NCI-H1436 (cell line): ENCODE measurements around the gene CAMK2A.
"Not testable (repeated sequence)": the region's sequence is repeated elsewhere in the genome, so short reads cannot be mapped to it uniquely, and the experiment has no call there.

ENCODE experiments used
- DNase-seq: peaks from one replicate; lab custom pipeline; 2025; lab: John Stamatoyannopoulos, UW

Gene CAMK2A

DNA sequence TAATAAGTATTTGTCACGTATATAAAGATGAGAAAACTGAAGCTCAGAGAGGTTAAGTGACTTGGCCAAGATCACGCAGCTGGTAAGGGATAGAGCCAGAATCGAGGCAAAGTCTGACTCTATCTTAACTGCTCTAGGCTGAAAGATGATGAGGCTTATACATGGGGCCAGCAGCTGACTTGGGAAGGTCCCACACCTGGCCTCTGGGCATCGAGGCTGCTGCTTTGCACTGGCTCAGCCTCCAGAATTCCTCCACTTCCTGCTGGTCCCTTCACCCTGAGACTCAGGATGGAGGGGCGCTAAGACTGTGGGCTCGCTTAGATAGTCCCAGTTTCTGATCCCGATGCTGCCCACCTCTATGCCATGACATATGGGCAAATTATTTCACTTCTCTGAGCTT lies 35.2 kb downstream of the CAMK2A start:
- no peak for DNase-seq

DNA sequence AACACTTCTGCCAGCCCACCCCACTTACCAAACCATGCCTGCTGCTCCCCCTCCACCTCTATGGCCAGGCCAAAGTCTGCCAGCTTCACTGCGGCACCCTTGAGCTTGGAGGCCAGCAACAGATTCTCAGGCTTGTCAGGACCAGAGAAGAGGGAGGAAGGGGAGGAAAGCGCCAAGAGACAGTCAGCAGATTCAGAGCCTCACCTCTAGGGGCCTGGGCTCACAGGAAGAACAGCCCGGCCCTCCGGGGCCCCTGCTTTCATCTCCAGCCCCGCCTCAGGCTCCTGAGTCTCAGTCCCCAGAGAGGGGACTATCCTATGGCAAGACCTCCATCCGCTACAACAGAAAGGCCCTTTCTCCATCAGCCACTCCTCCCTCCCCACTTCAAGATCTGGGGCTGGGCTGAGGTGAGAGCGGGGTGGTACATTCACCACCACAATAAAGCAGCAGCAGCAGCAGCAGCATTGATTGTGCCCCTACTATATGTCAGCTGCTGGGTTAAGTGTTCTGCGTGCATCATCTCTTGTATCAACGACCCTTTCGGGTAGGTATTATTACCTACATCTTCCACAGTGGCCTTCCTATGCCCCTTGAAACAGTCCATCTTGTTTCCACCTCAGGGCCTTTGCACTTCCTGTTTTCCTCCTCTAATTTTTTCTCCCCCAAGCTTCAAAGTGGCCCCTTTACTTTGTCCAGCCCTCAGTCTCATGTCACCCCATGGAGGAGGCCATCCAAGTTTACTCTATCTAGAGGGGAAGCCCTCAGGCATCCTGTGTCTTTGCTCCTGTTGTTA lies 36.0 kb downstream of the CAMK2A start:
- DNase-seq: peak; percentile 54

DNA sequence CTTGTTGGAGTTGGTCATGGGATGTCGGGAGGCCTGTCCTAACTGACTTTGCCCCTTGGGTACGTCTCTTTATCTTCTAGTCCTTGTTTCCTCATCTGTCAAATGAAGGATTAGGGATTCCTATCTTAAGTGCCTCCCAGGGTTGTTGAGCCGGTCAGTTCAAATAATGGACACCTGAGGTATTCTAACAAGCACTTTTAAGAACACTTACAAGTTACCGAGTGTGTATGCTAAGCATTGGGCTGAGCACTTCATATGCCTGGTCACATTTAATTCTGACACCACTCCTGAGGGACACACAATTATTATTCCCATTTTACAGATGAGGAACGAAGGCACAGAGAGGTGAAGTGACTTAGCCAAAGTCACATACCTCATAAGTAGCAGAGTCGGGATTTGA lies 37.1 kb downstream of the CAMK2A start:
- no peak for DNase-seq

DNA sequence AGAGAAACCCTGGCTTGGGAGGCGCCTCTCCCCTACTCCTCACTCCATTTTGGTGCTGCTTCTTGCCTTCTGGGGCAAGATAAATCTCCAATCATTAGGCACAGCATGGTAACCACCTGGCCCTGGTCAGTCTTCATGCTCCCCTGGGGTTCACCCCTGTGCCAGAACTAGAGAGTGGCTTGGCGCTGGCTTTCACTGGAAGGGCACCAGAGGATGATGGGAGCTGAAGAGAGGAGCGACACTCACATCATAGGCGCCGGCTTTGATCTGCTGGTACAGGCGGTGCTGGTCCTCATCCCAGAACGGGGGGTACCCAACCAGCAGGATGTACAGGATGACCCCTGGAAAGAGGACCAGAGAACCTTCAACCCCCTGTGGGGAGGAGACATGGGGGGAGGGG lies 38.1 kb downstream of the CAMK2A start:
- no peak for DNase-seq

DNA sequence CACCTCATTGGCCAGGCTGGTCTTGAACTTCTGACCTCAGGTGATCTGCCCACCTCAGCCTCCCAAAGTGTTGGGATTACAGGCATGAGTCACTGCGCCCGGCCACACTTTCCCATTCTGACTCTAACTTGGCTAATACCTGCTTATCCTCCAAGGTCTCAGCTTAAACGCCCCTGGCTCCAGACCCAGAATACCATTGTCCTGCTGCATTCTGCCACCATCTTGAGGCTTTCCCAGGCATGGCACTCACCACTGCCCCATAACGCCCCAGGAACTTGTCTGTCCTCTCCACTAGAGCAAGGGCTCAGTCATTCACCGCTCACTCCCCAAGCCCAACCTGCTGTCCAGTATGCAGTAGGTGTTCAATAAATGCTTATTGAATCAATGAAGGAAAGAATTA lies 39.8 kb downstream of the CAMK2A start:
- DNase-seq: no peak

DNA sequence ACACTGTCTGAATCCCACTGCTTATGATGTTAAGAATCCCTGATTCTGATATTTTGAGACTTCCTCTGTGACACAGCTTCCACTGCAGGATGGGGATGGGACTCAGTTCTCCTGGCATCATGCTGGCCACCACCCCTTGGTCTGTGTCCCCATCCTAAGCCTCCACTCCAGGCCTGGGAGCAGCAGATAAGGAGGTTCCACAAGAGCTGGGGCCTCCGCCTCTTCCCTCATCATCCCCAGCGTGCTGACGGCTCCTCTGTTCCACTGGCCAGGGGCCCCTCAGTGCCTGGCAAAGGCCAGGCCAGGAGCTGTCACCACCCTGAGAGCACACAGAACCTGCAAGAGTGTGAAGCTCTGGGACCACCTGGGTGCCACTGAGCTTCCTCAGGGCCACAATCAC lies 40.6 kb downstream of the CAMK2A start:
- no peak for DNase-seq

DNA sequence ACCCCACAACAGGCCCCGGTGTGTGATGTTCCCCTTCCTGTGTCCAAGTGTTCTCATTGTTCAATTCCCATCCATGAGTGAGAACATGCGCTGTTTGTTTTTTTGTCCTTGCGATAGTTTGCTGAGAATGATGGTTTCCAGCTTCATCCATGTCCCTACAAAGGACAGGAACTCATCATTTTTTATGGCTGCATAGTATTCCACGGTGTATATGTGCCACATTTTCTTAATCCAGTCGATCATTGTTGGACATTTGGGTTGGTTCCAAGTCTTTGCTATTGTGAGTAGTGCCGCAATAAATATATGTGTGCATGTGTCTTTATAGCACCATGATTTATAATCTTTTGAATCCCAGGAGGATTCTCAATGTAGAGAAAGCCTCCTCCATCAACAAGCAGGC lies 41.1 kb downstream of the CAMK2A start:
- not testable (repeated sequence) for DNase-seq

DNA sequence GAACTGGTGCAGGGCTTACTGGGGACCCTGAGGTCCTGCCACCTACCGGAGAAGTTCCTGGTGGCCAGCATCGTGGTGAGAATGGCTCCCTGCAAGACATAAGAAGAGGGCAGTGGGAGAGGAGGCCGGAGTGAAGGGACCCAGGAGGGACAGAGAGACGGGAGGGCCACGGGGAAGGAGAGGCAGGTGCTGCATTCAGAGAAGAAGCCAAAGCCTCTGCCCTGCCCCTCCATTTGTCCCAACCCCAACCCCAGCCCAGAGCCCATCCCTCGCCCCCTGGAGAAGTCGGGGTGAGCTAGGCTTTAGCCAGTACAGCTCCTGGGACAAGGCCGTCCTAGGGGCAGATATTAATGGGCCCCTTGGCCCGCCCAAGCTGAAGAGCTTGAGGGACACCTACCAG lies 41.8 kb downstream of the CAMK2A start:
- DNase-seq: no peak

DNA sequence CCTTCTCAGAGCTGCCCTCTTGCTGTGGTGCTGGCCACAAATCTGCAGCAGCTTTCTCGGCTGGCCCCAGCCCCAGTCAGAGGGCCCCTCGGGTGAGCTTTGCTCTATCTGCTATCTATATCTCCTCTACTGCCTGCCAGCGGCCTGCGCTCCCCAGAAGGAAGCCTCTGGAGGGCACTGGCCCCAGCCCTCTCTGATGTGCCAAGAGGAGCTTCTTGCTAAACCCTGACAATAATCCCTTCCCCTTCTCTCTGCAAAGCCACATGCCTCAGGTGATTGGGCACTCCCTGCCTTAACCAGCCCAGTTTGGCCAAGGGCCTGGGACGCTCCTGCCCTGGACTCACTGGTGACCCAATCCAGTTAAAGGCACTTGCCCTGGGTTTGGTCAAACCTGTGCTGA lies 42.7 kb downstream of the CAMK2A start:
- no peak for DNase-seq

DNA sequence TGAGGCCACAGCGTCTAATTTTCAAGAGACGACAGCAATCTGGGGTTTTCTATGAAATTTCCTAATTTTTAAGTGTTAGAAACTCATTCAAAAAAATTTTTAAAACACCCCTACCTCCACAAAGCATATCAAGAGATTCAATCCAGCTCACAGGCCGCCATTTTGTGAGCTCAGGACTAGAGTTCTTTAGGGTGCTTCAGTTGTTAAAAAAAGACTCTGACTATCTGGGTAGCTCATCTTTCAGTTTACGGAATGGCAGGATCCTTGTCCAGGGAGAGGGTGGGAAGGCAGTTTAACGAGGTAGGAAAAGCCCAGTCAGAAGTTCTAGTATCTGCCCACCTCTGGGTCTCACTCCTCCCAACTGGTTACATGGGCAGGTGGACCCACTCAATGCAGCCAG lies 43.1 kb downstream of the CAMK2A start:
- no peak for DNase-seq

DNA sequence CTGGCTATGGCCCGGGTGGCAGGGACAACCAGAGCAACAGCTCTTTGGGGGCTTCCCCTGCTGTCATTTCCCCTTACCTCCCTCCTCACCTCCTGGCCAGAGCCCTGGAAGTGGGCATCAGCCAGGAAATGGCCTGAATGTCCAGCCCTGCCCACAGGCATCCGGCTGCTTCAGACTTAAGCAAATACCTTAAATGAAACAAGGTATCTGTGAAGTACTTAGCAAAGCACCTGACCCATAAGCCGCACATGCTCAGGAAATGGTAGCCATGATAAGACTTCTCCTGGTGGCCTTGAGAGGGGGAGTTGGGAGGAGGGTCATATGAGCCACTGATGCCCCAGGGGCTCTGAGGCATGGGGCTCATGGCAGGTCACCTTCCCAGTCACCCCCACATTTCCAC lies 43.8 kb downstream of the CAMK2A start:
- no peak for DNase-seq

DNA sequence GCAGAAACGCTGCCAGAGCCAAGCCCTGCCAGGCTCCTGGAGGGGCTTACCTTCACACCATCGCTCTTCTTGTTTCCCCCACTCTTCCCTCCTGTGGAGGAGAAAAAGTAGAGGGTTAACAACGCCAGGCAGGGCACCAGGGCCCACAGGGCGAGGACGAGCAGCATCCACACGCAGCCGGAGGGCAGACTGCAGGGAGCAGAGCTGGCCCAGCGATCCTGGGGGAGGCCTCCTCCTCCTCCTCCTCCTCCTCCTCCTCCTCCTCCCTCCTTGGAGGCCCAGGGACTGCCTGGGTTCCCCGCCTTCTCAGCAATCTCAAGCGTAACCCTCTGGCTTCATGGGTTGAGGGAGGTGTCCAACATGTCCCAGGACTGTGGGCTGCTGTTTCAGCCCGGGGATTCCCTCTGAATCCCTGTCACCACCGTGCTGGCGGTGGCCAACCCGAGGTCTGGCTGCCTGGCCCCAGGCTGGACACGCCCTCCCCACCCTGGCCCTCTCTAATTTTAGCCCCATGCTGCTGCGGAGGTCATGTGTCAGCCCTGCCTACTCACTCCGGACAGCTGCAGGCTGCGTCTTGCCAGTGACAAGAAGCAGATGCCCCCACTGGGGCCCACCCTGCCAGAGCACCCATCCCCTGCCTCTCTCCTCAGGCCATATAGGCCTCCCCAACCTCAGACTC lies 44.3 kb downstream of the CAMK2A start:
- DNase-seq: no peak

DNA sequence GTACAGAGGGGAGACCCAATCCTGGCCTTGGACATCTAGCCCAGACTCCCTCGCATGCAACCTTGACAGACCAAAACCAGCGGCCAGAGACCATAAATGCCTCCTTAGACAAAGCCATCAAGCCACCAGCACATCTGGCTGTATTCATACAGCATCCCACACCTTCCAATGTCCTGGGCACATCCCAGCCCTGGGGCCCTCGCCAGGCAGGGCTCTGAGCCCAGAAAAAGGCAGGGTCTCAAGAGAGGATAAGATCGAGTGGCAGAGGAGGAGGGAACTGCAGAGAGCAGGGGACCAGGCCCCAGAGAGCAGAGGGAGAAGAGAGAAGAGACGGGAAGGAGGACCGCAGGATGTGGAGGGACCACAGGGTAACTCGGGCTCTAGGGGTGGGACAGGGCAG lies 45.4 kb downstream of the CAMK2A start:
- DNase-seq: no peak

DNA sequence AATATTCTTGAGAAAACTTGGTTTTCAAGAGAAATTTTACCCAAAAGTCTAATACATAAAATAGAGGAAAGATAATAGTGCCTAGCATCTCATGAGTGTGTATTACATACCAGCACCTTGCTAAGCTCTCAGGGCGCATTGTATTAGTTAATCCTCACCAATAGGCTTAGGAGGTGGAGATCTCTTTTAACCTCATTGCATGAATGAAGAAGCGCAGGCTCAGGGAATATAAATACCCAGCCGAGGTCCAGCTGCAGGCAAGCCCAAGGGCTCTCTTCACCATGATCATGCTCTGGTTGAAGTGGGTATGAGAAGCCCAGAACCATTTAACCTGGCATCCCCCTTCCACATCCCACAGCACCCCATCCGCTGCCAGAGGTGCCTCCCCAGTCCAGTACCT lies 46.0 kb downstream of the CAMK2A start:
- no peak for DNase-seq

DNA sequence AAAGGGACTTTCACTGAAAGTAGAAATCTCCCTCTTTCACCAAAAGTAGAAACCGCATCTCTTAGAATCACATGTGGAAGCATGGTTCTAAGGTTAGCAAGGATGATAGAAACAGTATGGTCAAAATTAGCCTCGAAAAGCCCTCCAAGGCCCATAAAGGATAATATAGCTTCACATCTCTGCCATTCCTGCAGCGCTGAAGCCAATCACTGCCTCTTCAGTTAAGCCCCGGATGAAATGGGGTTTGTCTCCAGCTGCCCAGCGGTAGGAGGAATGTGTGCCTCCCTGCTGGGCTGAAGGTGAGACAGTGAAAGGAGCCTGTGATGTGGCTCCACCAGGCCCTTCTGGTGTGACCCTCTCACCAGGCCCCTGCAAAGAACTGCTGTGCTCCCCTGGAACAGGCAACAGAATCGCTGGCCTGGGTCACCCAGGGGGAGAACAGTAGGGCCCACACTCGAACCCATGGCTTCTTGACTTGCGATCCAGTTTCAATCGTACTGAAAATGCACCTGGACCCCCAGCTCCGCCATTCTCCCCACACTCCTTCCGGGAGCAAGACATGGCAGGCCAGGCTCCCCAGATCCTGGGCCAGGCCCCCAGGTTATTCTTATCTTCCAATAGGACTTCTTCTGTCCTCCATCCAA lies 47.2 kb downstream of the CAMK2A start:
- no peak for DNase-seq

DNA sequence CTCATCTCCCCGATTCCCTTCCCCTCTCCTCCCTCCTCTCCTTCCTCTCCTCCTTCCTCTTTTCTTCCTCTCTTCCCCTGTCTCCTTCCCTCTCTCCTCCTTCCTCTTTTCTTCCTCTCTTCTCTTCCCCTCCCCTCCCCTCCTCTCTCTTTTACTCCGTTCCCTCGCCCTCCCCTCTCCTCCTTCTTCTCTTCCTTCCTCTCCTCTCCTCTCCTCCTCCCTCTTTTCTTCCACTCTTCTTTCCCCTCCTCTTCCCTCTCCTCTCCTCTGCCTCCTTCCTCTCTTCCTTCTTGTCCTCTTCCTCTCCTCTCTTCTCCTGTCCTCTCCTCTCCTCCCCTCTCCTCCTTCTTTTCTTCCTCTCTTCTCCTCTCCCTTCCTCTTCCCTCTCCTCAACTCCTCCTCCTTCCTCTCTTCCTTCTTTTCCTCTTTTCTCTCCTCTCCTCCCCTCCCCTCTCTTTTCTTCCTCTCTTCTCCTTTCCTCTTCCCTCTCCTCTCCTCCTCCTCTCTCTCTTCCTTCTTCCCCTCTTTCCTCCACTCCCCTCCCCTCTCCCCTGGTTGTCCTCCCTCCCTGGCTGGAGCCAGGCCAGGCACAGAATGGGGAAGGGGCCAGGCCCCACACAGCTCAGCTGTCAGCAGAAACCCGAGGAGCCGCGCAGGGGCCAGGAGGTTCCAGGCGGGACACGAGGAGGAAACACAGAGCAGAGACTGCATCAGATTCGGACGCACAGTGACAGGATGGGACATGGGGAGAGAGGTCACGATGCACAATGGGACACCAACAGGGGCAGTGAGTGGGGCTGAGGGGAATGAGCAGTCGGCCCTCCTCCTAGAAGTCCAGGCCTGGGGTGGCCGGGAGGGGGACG lies 48.0 kb downstream of the CAMK2A start:
- DNase-seq: no peak

DNA sequence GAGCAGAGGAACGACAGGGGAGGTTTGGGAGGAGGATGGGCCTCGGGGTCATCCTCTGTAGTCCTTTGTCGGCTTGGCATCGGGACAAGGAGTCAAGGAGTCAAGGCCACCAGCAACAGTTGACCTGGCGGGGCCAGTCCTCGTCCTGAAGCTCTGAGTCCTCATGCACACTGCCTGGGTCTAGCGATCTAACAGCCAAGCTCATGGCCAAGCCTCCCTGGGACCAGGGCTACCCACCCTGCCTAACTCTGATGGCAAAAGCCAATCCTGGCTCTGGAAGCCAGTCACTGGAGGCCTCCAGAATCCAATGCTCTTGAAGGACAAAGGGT lies 49.8 kb downstream of the CAMK2A start:
- DNase-seq: no peak

DNA sequence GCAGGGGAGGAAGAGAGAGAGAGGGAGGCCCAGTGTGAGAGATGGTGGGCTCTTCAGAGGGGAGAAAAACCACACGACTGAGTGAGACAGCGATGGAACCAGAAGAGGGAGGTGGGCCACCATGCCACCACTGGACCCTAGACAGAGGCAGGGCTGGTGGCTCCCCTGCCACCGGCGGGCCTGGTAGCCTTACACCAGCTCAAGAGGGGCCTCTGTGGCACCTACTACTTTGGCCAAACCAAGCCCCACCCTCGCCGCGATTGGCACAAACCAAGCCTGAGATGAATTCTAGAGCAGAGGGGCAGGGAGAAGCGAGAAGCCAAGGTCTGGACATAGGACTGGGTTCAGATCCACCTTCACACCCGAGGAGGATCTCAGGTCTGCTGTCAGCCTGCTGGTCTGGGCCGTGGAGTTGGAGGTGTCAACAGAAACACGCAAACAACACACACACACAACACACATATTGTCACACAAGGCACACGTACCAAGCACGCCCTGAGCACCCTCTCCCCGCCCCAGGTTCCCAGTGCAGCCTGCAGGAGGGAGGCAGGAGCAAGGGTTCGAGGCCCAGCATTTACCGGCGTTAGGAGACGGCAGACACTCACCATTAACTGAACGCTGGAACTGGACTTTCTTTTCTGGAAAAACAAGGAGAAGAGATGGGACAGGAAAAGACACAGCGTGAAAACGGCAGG lies 50.3 kb downstream of the CAMK2A start:
- DNase-seq: no peak

DNA sequence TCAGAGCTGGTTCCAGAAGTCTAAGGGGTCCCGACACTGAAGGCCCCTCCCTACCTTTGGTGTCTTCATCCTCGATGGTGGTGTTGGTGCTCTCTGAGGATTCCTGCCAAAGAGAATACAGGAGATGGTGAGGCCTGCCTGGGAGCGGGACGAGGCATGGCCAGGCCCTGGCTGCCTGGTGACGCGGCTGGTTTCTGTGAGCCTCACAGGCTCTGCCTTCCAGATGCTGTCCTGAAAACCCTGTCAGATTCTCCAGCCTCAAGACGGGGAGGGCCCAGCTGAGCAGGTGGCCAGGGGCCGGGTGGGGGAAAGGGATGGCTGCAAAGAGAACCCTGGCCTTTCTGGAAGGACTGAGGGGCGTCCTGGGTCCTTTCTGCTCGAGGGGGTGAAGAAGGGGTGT lies 50.9 kb downstream of the CAMK2A start:
- no peak for DNase-seq

DNA sequence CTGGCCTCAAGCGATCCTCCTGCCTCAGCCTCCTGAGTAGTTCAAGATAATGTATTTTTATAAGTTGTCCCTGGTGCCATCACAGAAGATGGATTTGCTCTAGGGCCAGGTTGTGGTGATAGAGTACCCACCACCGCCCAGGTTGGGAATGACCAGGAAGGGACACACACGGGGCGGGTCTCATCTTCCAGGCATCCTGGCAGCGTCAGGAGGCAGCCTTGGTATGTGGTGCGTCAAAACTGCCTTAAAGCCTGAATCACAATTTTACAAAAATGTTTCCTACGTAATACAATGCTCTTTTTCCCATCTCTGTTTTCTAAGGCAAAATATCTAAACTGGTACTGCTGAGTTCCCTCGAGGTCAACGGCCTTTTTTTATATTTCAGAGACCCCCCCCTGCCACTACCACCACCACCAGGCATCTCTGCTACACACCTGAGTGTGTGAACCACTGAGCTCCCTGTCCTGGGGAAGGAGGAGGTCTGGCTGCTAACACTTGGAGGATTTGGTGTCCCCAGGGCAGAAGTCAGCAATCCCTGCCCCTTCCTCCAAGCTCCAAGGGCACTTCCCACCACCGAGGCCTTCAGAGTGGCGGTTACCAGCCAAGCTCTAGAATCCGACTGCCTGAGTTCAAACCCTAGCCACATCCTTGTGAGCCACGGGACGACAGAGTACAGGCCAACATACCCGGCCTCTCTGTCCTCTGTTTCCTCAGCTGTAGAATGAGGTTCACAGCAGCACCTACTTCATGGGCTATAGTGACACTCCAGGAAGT lies 52.4 kb downstream of the CAMK2A start:
- DNase-seq: no peak

DNA sequence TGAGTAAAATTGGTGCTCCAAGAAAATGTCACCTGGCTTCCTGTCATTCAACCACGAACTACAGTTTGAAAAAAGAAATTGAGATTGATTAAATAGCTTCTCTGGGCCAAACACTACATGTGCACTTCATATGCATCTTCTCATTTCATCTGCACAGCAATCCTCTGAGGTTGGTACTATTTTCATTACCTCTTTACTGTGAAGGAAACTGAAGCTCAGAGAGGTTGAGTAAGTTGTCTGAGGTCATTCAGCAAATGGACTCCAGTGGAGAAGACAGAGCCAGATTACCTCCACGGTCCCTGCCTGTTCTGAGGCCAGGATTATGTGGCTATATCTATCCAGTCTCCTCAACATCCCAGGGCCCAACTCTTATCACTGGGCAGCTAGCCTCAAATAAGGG lies 53.3 kb downstream of the CAMK2A start:
- DNase-seq: no peak
